H1 (cell line): Measurements from ENCODE around the gene GMCL2. TPM values are rescaled to one million over a fixed set of nuclear protein-coding genes. Genes with fewer than 3 reads are reported as not detected.

Source experiments
- SIX5 ChIP-seq: IDR thresholded peaks from 2 replicates; pipeline ENCODE4 v1.6.1; 2011; ENCODE audit warnings: mild to moderate bottlenecking, low read depth, low read length
- polyA plus RNA-seq, 7 experiments: library from polyadenylated mRNA; depleted of rRNA in 3 of 7; stranded (reverse) in 5 of 7; unstranded in 2 of 7; fragments of >200 nt in 5 of 7; fragments of 200-250 nt in 2 of 7; gene quantifications; 1 replicate in 5 of 7; 2 replicates in 1 of 7; 4 replicates in 1 of 7; pipeline versions ENCODE4 v1.2.1 to v1.2.3, GENCODE V29; 2011 to 2013; ENCODE audit warnings: missing spikeins in 2 of 7, mixed read lengths in 2 of 7
- total RNA-seq: library from RNA; stranded (reverse); fragmentation: NEBNext Ultra II Directional; extraction: Animal tissue kit (Norgen Biotek cat#: 25700); gene quantifications from 2 replicates; pipeline ENCODE4 v1.2.1, GENCODE V29; 2021

Gene GMCL2
- total and polyA plus RNA-seq, 2 of the 8 experiments (the other 6 are each of a cell fraction or from before 2014, with no cell fraction given): 0.13 TPM; not detected in 1

- TF ChIP-seq SIX5: no peak
Observed at GRCh38 chr5:178162481-178162880, 24.7 kb downstream of the GMCL2 start (continued).
